Body of pancreas (tissue), 4 donors: ENCODE data around the gene KLHL30. TPM values are rescaled to one million over a fixed set of nuclear protein-coding genes. Genes with fewer than 3 reads are reported as not detected.

Experiments
- ATAC-seq: fragments of 150-250 bp; one replicate; pipeline ENCODE4 v1.9.1; 2016
- DNase-seq, 4 donors: peaks; one replicate each; pipeline ENCODE4 v3.0.0-alpha.2; 2019
- H3K27ac ChIP-seq, 4 donors: fragments of 200-600 bp; sonication (generic); 1 replicate in 3 of 4; 2 replicates in 1 of 4; pipeline versions ENCODE4 v1.5.1 to v1.6.1; 2016 to 2019; ENCODE audit warnings: mild to moderate bottlenecking in 1 of 4, mixed read lengths in 1 of 4, moderate library complexity in 1 of 4
- H3K27me3 ChIP-seq, 2 donors: fragments of 200-600 bp; sonication (generic); one replicate each; pipeline ENCODE4 v1.6.0; 2016; ENCODE audit warnings: mild to moderate bottlenecking in 1 of 2
- H3K36me3 ChIP-seq, 2 donors: fragments of 200-600 bp; sonication (generic); replicated peaks in 1 of 2; 2 replicates each; pipeline ENCODE4 v1.5.1; 2016; ENCODE audit warnings: low read depth in 2 of 2; ENCODE audit not compliant: insufficient read depth in 1 of 2
- H3K4me1 ChIP-seq: fragments of 200-600 bp; sonication (generic); one replicate; pipeline ENCODE4 v1.6.0; 2016
- H3K4me3 ChIP-seq, 2 donors: fragments of 200-600 bp; sonication (generic); 1 replicate in 1 of 2; 2 replicates in 1 of 2; pipeline ENCODE4 v1.5.1; 2016 to 2019
- H3K9me3 ChIP-seq, 3 donors: fragments of 200-600 bp; sonication (generic); 1 replicate in 2 of 3; 2 replicates in 1 of 3; pipeline ENCODE4 v1.5.1; 2016
- POLR2A ChIP-seq, 3 donors: fragments of 450-650 bp; IDR thresholded peaks; one replicate each; pipeline ENCODE4 v1.6.1; 2016; ENCODE audit warnings: antibody characterized with exemption in 3 of 3, mild to moderate bottlenecking in 2 of 3
- WGBS, 2 donors: methylation state at CpG; one replicate each; pipeline ENCODE4 v1.1.5; 2017; 5-methylcytosine and 5-hydroxymethylcytosine counted together
- intact Hi-C: fragments of 100-400 bp; cut with DNase I; formaldehyde crosslinking; loops from one replicate; pipeline ENCODE4 v1.15.1; 2023
- total RNA-seq, 2 donors: library from RNA; depleted of rRNA; stranded (reverse); fragments of >200 nt; gene quantifications; one replicate each; pipeline ENCODE4 v1.1.0, GENCODE V29; 2016
- TF ChIP-seq, protein P1 (sequence below), 7 experiments: fragments of 450-650 bp in 4 of 7; fragments of 200-600 bp in 3 of 7; sonication (generic) in 3 of 7; IDR thresholded peaks; one replicate each; pipeline ENCODE4 v1.5.1; 2016 to 2019; ENCODE audit warnings: antibody characterized with exemption in 7 of 7

Gene KLHL30
- total RNA-seq, 2 donors from 2014 or later = 0.26 to 0.66 TPM

DNA sequence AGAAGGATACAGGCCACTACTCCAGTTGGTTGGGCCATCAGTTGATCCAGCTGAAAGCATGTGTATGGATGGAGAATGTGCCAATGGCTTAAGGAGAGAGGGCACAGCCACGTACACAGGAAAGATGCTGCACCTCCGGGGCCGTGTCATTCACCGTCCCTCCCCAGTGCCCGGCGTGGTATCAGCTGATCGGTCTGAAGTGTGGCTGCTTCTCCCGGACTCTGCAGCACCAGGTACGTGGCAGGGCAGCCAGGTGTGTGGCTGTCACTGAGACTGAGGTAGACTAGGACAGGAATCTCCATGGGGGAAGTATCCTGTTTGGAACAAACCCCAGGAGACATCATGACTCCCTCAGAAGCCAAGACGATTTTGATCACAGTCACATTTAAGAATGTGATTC, 16.1 kb downstream of the KLHL30 start:
- 85 to 91% methylated on average over 9 to 10 of the region's 10 CpGs for WGBS, 2 donors
- Histone ChIP-seq H3K4me1 (peaks cover 4% of the 10 kb centered on the region), H3K9me3 (no peaks in the 10 kb centered on the region), H3K4me3 (no peak overlapping the region), H3K36me3 (no peaks in the 10 kb centered on the region), H3K27me3 (peaks cover 0 to 5% of the 10 kb centered on the region in 2 donors), H3K27ac (no peak overlapping the region)
- ATAC-seq (no peak), DNase-seq (no peak)
- intact Hi-C loops = no loop called here
- TF ChIP-seq, protein P1, sequence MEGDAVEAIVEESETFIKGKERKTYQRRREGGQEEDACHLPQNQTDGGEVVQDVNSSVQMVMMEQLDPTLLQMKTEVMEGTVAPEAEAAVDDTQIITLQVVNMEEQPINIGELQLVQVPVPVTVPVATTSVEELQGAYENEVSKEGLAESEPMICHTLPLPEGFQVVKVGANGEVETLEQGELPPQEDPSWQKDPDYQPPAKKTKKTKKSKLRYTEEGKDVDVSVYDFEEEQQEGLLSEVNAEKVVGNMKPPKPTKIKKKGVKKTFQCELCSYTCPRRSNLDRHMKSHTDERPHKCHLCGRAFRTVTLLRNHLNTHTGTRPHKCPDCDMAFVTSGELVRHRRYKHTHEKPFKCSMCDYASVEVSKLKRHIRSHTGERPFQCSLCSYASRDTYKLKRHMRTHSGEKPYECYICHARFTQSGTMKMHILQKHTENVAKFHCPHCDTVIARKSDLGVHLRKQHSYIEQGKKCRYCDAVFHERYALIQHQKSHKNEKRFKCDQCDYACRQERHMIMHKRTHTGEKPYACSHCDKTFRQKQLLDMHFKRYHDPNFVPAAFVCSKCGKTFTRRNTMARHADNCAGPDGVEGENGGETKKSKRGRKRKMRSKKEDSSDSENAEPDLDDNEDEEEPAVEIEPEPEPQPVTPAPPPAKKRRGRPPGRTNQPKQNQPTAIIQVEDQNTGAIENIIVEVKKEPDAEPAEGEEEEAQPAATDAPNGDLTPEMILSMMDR (IDR thresholded peaks at IDR 0.05) = no peak
- no peak for TF ChIP-seq POLR2A (IDR thresholded peaks at IDR 0.05)

DNA sequence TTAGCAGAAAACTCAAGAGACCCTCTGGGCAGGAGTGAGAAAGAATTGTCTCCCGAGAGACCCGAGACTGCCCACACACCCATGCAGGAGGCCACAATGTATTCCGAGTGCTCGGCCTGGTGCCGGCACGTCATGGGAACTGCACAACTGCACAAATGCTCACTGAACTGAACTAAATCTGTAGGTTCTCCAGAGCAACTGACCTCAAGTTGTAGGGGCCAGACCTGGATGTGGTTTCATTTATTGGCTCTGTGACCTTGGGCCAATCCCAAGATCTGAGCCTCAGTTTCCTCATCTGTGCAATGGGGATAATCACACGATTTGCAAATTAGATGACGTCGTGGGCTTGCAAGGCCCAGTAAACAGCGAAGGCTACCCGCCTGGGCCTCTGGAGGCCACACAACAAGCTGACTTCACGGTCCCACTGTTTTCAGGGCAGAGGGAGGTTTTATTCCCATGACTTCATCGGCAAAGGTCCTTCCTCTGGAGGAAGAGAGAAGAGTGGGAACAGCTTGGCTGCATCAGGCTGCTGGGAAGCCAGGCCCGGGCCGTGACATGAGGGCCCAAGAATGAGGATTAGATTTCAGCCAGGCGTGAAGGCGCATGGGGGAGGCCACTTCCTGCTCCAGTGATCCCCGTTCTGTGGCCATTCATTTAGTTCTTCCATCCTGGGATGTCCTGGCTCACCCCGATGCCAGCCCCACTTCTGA, 16.7 kb downstream of the KLHL30 start:
- Histone ChIP-seq H3K4me1 (peaks cover 4% of the 10 kb centered on the region), H3K27me3 (peaks cover 0 to 7% of the 10 kb centered on the region in 2 donors), H3K27ac (peak overlapping the region in 1 of 4 donors; percentile 25), H3K4me3 (no peak overlapping the region), H3K9me3 (no peaks in the 10 kb centered on the region), H3K36me3 (no peaks in the 10 kb centered on the region)
- WGBS, 2 donors = 88% methylated on average over 19 of the region's 19 CpGs
- intact Hi-C loops = no loop called here
- peak; percentile 25 for ATAC-seq
- DNase-seq = peak in 1 of 4 donors; percentile 40
- no peak for TF ChIP-seq POLR2A (IDR thresholded peaks at IDR 0.05)

DNA sequence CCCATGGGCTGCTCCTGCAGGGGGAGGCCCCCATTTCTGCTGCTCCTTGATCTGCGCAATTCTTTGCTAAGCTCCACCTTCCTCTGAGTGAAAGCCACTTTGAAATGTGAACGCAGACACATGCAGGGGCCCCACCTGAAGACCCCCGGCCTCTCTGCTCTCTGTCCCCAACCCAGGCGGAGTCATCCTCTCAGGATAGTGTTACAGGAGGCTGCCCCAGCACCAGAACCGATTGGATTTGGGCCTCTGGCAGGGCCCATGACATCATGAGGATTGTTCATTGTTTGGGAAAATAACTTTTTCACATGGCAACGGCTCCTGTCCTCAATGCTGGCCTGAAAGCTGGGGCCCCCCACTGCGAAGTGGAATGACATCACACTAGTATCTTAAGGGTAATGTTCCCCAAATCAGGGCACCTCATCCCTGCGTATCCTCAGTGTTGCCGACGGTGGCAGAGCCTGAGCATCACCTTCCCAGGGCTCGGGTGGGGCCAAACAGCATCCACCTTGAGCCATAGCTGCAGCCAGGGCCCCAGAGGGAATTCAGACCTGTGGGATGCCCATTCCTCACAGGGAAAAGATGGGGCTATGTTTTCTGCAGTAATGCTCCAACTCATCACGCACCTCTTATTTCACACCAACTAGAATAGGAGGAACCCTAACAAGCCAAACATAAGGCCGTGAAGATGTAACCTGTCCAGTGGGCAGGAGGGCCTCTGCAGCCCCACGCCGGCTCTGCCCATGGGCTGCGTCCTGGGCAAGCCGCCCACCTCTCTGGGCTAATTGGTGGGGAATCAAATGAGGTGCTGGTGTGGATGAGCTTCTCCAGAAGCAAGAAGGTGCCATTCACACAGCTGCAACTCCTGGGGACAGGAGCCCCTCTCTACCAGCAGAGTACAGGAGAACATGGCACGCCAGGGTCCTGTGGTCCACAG, 17.6 kb downstream of the KLHL30 start:
- peak overlapping the region in 1 of 4 donors; percentile 25 for H3K27ac ChIP-seq
- TF ChIP-seq, protein P1 (IDR thresholded peaks at IDR 0.05) = no peak
- intact Hi-C loops = no loop called here

DNA sequence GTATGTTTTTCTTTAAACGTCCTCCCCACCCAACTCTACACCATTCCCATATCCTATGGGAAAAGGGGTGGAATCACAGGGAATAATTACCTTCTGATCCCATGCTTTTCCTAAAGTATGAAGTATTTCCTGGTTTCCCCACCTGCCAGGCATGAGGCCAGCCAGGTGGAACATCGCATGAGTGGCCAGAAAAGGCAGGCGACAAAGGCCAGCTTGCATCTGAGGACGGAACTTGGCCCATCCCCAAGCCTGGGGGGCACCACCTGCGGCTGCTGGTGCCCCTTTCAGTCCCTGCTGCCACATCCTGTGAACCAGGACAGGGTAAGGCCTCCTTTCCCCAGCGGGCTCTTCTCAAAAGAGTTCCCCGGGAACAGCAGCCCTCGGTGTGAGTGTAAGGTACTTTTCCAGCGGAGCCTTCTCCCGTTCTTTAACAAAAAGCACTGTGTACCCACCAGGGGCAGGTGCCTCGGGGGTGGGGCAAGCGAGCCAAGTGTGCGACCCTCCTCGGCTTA, 19.1 kb downstream of the KLHL30 start:
- ATAC-seq (no peak), DNase-seq (peak in 1 of 4 donors; percentile 10)
- no peak for TF ChIP-seq POLR2A (IDR thresholded peaks at IDR 0.05)
- TF ChIP-seq, protein P1 (IDR thresholded peaks at IDR 0.05) = no peak
- Histone ChIP-seq H3K4me3 (no peak overlapping the region), H3K27me3 (peaks cover 0 to 7% of the 10 kb centered on the region in 2 donors), H3K36me3 (no peaks in the 10 kb centered on the region), H3K27ac (no peak overlapping the region), H3K4me1 (peaks cover 7% of the 10 kb centered on the region), H3K9me3 (no peaks in the 10 kb centered on the region)
- WGBS, 2 donors = 74 to 75% methylated on average over 12 to 14 of the region's 14 CpGs
- intact Hi-C loops = no loop called here

More for the DNA sequence above, 17.6 kb downstream of the KLHL30 start:
- WGBS, 2 donors = 64 to 78% methylated on average over 7 to 18 of the region's 18 CpGs
- Histone ChIP-seq H3K4me3 (no peak overlapping the region), H3K36me3 (no peaks in the 10 kb centered on the region), H3K9me3 (no peaks in the 10 kb centered on the region), H3K27me3 (peaks cover 0 to 7% of the 10 kb centered on the region in 2 donors), H3K4me1 (peaks cover 4% of the 10 kb centered on the region)
- DNase-seq (no peak), ATAC-seq (no peak)

DNA sequence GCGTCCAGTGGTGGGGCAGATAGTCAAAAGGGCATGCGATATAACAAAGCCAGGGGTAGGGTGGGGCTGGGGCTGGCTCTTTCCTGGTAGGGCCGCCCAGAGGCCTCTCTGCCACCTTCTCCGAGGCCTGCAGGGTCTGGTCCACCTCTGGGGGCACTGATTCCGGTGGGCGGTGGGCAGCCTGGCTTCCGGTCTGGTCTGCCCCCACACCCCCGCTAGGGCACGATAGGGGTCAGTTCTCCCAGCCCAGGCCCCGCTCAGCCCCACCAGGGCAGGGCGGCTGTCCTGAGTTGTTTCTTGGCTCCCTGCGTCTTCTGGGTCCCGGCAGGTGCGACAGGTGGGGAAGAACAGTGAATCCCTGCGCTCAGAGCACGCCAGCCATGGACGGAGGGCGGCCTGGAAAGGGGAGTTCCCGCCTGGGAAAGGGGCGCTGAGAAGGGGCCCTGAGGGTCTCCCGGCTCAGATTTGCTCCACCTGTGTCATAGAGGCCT, 19.6 kb downstream of the KLHL30 start:
- peaks cover 12% of the 10 kb centered on the region for H3K4me1 ChIP-seq
- no peak for ATAC-seq
- intact Hi-C loops = no loop called here
- H3K9me3 ChIP-seq = no peaks in the 10 kb centered on the region
- DNase-seq = peak in 1 of 4 donors; percentile 12
- peaks cover 0 to 7% of the 10 kb centered on the region in 2 donors for H3K27me3 ChIP-seq
- H3K36me3 ChIP-seq = no peaks in the 10 kb centered on the region
- no peak overlapping the region for H3K4me3 ChIP-seq
- 33 to 72% methylated on average over 3 to 21 of the region's 21 CpGs for WGBS, 2 donors
- H3K27ac ChIP-seq = no peak overlapping the region
- no peak for TF ChIP-seq POLR2A (IDR thresholded peaks at IDR 0.05)
- TF ChIP-seq, protein P1 (IDR thresholded peaks at IDR 0.05) = no peak
